ENCODE measurements around the gene APBA2. TPM values are rescaled to one million over a fixed set of nuclear protein-coding genes. Genes with fewer than 3 reads are reported as not detected.

Gene APBA2
- total RNA-seq, 2 experiments from 2014 or later = not detected

- intact Hi-C loops (cut with micrococcal nuclease; ENCODE audit: unreplicated experiment) = no loop called here
- no peaks in the 10 kb centered on the region for H3K79me2 ChIP-seq (ENCODE audit: insufficient read depth, low read depth, low read length)
- H2AFZ ChIP-seq (ENCODE audit: low read length) = no peak overlapping the region
- no peak for TF ChIP-seq CTCF (conservative IDR thresholded peaks at IDR 0.05; ENCODE audit: low read length)
- TF ChIP-seq EZH2phosphoT487 (IDR thresholded peaks at IDR 0.05; ENCODE audit: borderline replicate concordance, low read depth, low read length) = no peak
- DNase-seq (ENCODE audit: low spot score) = no peak
- H3K9me2 ChIP-seq (ENCODE audit: insufficient read depth, low read length) = no peaks in the 10 kb centered on the region
- H3K36me3 ChIP-seq (ENCODE audit: insufficient read depth, low read length) = no peaks in the 10 kb centered on the region
- no peaks in the 10 kb centered on the region for H3K9me3 ChIP-seq (ENCODE audit: low read length)
- H3K4me2 ChIP-seq (ENCODE audit: low read length) = no peak overlapping the region
- H3K4me3 ChIP-seq (ENCODE audit: low read depth, low read length, poor library complexity, severe bottlenecking) = no peak overlapping the region
- H4K20me1 ChIP-seq (ENCODE audit: insufficient read depth, low read length) = no peaks in the 10 kb centered on the region
- POLR2A ChIA-PET = no interaction called here
- CTCF ChIA-PET (ENCODE audit: unreplicated experiment) = no interaction called here
- no peak overlapping the region for H3K27ac ChIP-seq (ENCODE audit: low read depth, low read length, poor library complexity, severe bottlenecking)
- H3K4me1 ChIP-seq (ENCODE audit: insufficient read depth, low read length, poor library complexity, severe bottlenecking) = no peaks in the 10 kb centered on the region
- no TSS peak for BruUV-seq (replicated peaks)
Measured at GRCh38 chr15:28878209-28878608, 7.6 kb upstream of the APBA2 start.

- Histone ChIP-seq H3K36me3 (ENCODE audit: insufficient read depth, low read length) (no peaks in the 10 kb centered on the region), H3K4me1 (ENCODE audit: insufficient read depth, low read length, poor library complexity, severe bottlenecking) (no peaks in the 10 kb centered on the region), H3K4me3 (ENCODE audit: low read depth, low read length, poor library complexity, severe bottlenecking) (no peak overlapping the region), H3K9me3 (ENCODE audit: low read length) (no peaks in the 10 kb centered on the region), H2AFZ (ENCODE audit: low read length) (no peak overlapping the region), H4K20me1 (ENCODE audit: insufficient read depth, low read length) (no peaks in the 10 kb centered on the region), H3K4me2 (ENCODE audit: low read length) (no peak overlapping the region), H3K9me2 (ENCODE audit: insufficient read depth, low read length) (no peaks in the 10 kb centered on the region), H3K27ac (ENCODE audit: low read depth, low read length, poor library complexity, severe bottlenecking) (no peak overlapping the region), H3K79me2 (ENCODE audit: insufficient read depth, low read depth, low read length) (no peaks in the 10 kb centered on the region)
- CTCF ChIA-PET (ENCODE audit: unreplicated experiment) = no interaction called here
- no TSS peak for BruUV-seq (replicated peaks)
- intact Hi-C loops (cut with micrococcal nuclease; ENCODE audit: unreplicated experiment) = no loop called here
- no peak for DNase-seq (ENCODE audit: low spot score)
- POLR2A ChIA-PET = no interaction called here
- TF ChIP-seq EZH2phosphoT487 (IDR thresholded peaks at IDR 0.05; ENCODE audit: borderline replicate concordance, low read depth, low read length) (no peak), CTCF (conservative IDR thresholded peaks at IDR 0.05; ENCODE audit: low read length) (no peak)
Measured at GRCh38 chr15:28879551-28879950, 6.2 kb upstream of the APBA2 start.

- no peak overlapping the region for H3K4me3 ChIP-seq (ENCODE audit: low read depth, low read length, poor library complexity, severe bottlenecking)
- H3K9me3 ChIP-seq (ENCODE audit: low read length) = no peaks in the 10 kb centered on the region
- H3K4me2 ChIP-seq (ENCODE audit: low read length) = no peak overlapping the region
- H3K36me3 ChIP-seq (ENCODE audit: insufficient read depth, low read length) = no peaks in the 10 kb centered on the region
- H4K20me1 ChIP-seq (ENCODE audit: insufficient read depth, low read length) = no peaks in the 10 kb centered on the region
- no peaks in the 10 kb centered on the region for H3K4me1 ChIP-seq (ENCODE audit: insufficient read depth, low read length, poor library complexity, severe bottlenecking)
- H2AFZ ChIP-seq (ENCODE audit: low read length) = no peak overlapping the region
- ChIA-PET POLR2A (no interaction called here), CTCF (ENCODE audit: unreplicated experiment) (no interaction called here)
- intact Hi-C loops (cut with micrococcal nuclease; ENCODE audit: unreplicated experiment) = no loop called here
- BruUV-seq (replicated peaks) = no TSS peak
- TF ChIP-seq CTCF (conservative IDR thresholded peaks at IDR 0.05; ENCODE audit: low read length) (no peak), EZH2phosphoT487 (IDR thresholded peaks at IDR 0.05; ENCODE audit: borderline replicate concordance, low read depth, low read length) (no peak)
- DNase-seq (ENCODE audit: low spot score) = no peak
- H3K27ac ChIP-seq (ENCODE audit: low read depth, low read length, poor library complexity, severe bottlenecking) = no peak overlapping the region
- no peaks in the 10 kb centered on the region for H3K9me2 ChIP-seq (ENCODE audit: insufficient read depth, low read length)
- no peaks in the 10 kb centered on the region for H3K79me2 ChIP-seq (ENCODE audit: insufficient read depth, low read depth, low read length)
Measured at GRCh38 chr15:28880680-28881079, 5.1 kb upstream of the APBA2 start.

Data from OCI-LY7 (cell line).